ENCODE data around the gene BTBD8.

The BTBD8 gene

GRCh38 chr1:92094090-92094489 is 13.9 kb downstream of the BTBD8 start:
- DNase-seq = no peak

- no peak for DNase-seq
These were observed 14.4 kb downstream of the BTBD8 start for GRCh38 chr1:92094595-92094994.

- DNase-seq = no peak
These were observed 15.7 kb downstream of the BTBD8 start for GRCh38 chr1:92095874-92096273.

GRCh38 chr1:92096317-92096716 is 16.2 kb downstream of the BTBD8 start:
- DNase-seq = no peak

- no peak for DNase-seq
These were observed 25.5 kb downstream of the BTBD8 start for GRCh38 chr1:92105546-92106081.

GRCh38 chr1:92108631-92109030 is 28.5 kb downstream of the BTBD8 start:
- DNase-seq = no peak

- no peak for DNase-seq
These were observed 37.4 kb downstream of the BTBD8 start for GRCh38 chr1:92117526-92117925.

GRCh38 chr1:92118826-92119225 is 38.7 kb downstream of the BTBD8 start:
- peak; percentile 16 for DNase-seq

- DNase-seq = peak; percentile 73
These were observed 43.7 kb downstream of the BTBD8 start for GRCh38 chr1:92123868-92124267.

GRCh38 chr1:92125204-92125603 is 45.1 kb downstream of the BTBD8 start:
- no peak for DNase-seq

- DNase-seq = peak; percentile 13
These were observed 45.9 kb downstream of the BTBD8 start for GRCh38 chr1:92126088-92126487.

- no peak for DNase-seq
These were observed 54.2 kb downstream of the BTBD8 start for GRCh38 chr1:92134331-92134730.

- DNase-seq = no peak
These were observed 56.2 kb downstream of the BTBD8 start for GRCh38 chr1:92136341-92136740.

GRCh38 chr1:92154934-92155333 is 74.8 kb downstream of the BTBD8 start:
- no peak for DNase-seq

- no peak for DNase-seq
These were observed 79.4 kb downstream of the BTBD8 start for GRCh38 chr1:92159593-92159992.

GRCh38 chr1:92165389-92165788 is 85.2 kb downstream of the BTBD8 start:
- DNase-seq = no peak

- no peak for DNase-seq
These were observed 87.0 kb downstream of the BTBD8 start for GRCh38 chr1:92167151-92167550.

- no peak for DNase-seq
These were observed 88.5 kb downstream of the BTBD8 start for GRCh38 chr1:92168657-92169056.

- no peak for DNase-seq
These were observed 89.3 kb downstream of the BTBD8 start for GRCh38 chr1:92169214-92170005.

GRCh38 chr1:92184632-92185031 is 104.5 kb downstream of the BTBD8 start:
- DNase-seq = no peak

- no peak for DNase-seq
These were observed 105.9 kb downstream of the BTBD8 start for GRCh38 chr1:92186081-92186480.

- no peak for DNase-seq
These were observed 108.5 kb downstream of the BTBD8 start for GRCh38 chr1:92188436-92189255.

GRCh38 chr1:92191726-92192125 is 111.6 kb downstream of the BTBD8 start:
- DNase-seq = no peak

- no peak for DNase-seq
These were observed 112.1 kb downstream of the BTBD8 start for GRCh38 chr1:92192246-92192645.
